Cardiac muscle cell (in vitro differentiated cells and primary cell): ENCODE results near the gene ZRANB2. TPM values are rescaled to one million over a fixed set of nuclear protein-coding genes. Genes with fewer than 3 reads are reported as not detected.

Experiments used
- DNase-seq, 2 donors: peaks; one replicate each; pipeline versions ENCODE4 v3.0.0 to v3.0.0-alpha.2; 2010 to 2017; ENCODE audit warnings: low read depth in 1 of 2, low spot score in 1 of 2
- H3K27ac ChIP-seq: fragments of 200-600 bp; sonication (generic); 2 replicates; pipeline ENCODE4 v1.5.1; 2016
- H3K27me3 ChIP-seq: fragments of 200-600 bp; sonication (generic); 2 replicates; pipeline ENCODE4 v1.6.0; 2016; ENCODE audit warnings: control low read depth
- H3K36me3 ChIP-seq: fragments of 200-600 bp; sonication (generic); 2 replicates; pipeline ENCODE4 v1.5.1; 2016; ENCODE audit warnings: control low read depth
- H3K4me1 ChIP-seq: fragments of 200-600 bp; sonication (generic); 2 replicates; pipeline ENCODE4 v1.8.1; 2017; ENCODE audit warnings: low read depth, mild to moderate bottlenecking, mixed run types
- H3K4me3 ChIP-seq: fragments of 200-600 bp; sonication (generic); 2 replicates; pipeline ENCODE4 v1.5.1; 2016; ENCODE audit warnings: mild to moderate bottlenecking
- H3K9me3 ChIP-seq: fragments of 200-600 bp; sonication (generic); 2 replicates; pipeline ENCODE4 v1.5.1; 2017; ENCODE audit warnings: low read depth, mild to moderate bottlenecking, control low read depth
- CTCF ChIP-seq: IDR thresholded peaks from 2 replicates; pipeline ENCODE4 v1.5.1; 2012; ENCODE audit warnings: low read depth, mild to moderate bottlenecking, low read length
- polyA plus RNA-seq: library from polyadenylated mRNA; unstranded; fragments of >200 nt; fragmentation: Nextera tagmentation; extraction: Ambion mirVana; gene quantifications from 2 replicates; pipeline ENCODE4 v1.2.1, GENCODE V29; 2016
- total RNA-seq: library from RNA; depleted of rRNA; stranded (reverse); fragments of >200 nt; gene quantifications from 2 replicates; pipeline ENCODE4 v1.2.3, GENCODE V29; 2016

Gene ZRANB2
- total and polyA plus RNA-seq, 2 experiments from 2014 or later, result 53.6 to 119 TPM

- no peak overlapping the region for H3K4me3 ChIP-seq
- no peaks in the 10 kb centered on the region for H3K9me3 ChIP-seq
- H3K4me1 ChIP-seq, result no peaks in the 10 kb centered on the region
- H3K27ac ChIP-seq, result no peak overlapping the region
- DNase-seq, result no peak
- TF ChIP-seq CTCF, result no peak
- peaks cover 16% of the 10 kb centered on the region for H3K27me3 ChIP-seq
- no peaks in the 10 kb centered on the region for H3K36me3 ChIP-seq
These were observed 42.8 kb downstream of the ZRANB2 start for GRCh38 chr1:71037829-71038620.

GRCh38 chr1:71037066-71037465 is 43.8 kb downstream of the ZRANB2 start:
- DNase-seq, result no peak
- Histone ChIP-seq H3K9me3 (no peaks in the 10 kb centered on the region), H3K4me3 (no peak overlapping the region), H3K4me1 (no peaks in the 10 kb centered on the region), H3K36me3 (no peaks in the 10 kb centered on the region), H3K27me3 (peaks cover 7% of the 10 kb centered on the region), H3K27ac (no peak overlapping the region)
- no peak for TF ChIP-seq CTCF

- H3K4me3 ChIP-seq, result no peak overlapping the region
- DNase-seq, result no peak
- no peak overlapping the region for H3K27ac ChIP-seq
- no peak for TF ChIP-seq CTCF
- no peaks in the 10 kb centered on the region for H3K9me3 ChIP-seq
- H3K27me3 ChIP-seq, result peaks cover 5% of the 10 kb centered on the region
- H3K4me1 ChIP-seq, result no peaks in the 10 kb centered on the region
- H3K36me3 ChIP-seq, result no peaks in the 10 kb centered on the region
These were observed 47.7 kb downstream of the ZRANB2 start for GRCh38 chr1:71033136-71033535.

- TF ChIP-seq CTCF, result no peak
- no peak overlapping the region for H3K4me3 ChIP-seq
- peaks cover 5% of the 10 kb centered on the region for H3K27me3 ChIP-seq
- H3K36me3 ChIP-seq, result no peaks in the 10 kb centered on the region
- H3K4me1 ChIP-seq, result no peaks in the 10 kb centered on the region
- H3K27ac ChIP-seq, result no peak overlapping the region
- no peaks in the 10 kb centered on the region for H3K9me3 ChIP-seq
- DNase-seq, result no peak
These were observed 49.4 kb downstream of the ZRANB2 start for GRCh38 chr1:71031426-71031825.

- no peaks in the 10 kb centered on the region for H3K9me3 ChIP-seq
- H3K4me3 ChIP-seq, result no peak overlapping the region
- DNase-seq, result no peak
- TF ChIP-seq CTCF, result no peak
- H3K4me1 ChIP-seq, result no peaks in the 10 kb centered on the region
- H3K36me3 ChIP-seq, result no peaks in the 10 kb centered on the region
- H3K27me3 ChIP-seq, result peaks cover 5% of the 10 kb centered on the region
- no peak overlapping the region for H3K27ac ChIP-seq
These were observed 50.8 kb downstream of the ZRANB2 start for GRCh38 chr1:71030026-71030425.
